Activated naive CD8-positive, alpha-beta T cell treated with anti-CD3 and anti-CD28 coated beads, Interleukin-2, amount 50 U/mL, for 16 hours (primary cell): Measurements from ENCODE around the gene SAXO2.
"Not testable (repeated sequence)": the region's sequence is repeated elsewhere in the genome, so short reads cannot be mapped to it uniquely, and the experiment has no call there.

Experiments
- DNase-seq: peaks from one replicate; pipeline ENCODE4 v3.0.0-alpha.2; 2020; ENCODE audit warnings: low read depth, low spot score

SAXO2 gene

DNA sequence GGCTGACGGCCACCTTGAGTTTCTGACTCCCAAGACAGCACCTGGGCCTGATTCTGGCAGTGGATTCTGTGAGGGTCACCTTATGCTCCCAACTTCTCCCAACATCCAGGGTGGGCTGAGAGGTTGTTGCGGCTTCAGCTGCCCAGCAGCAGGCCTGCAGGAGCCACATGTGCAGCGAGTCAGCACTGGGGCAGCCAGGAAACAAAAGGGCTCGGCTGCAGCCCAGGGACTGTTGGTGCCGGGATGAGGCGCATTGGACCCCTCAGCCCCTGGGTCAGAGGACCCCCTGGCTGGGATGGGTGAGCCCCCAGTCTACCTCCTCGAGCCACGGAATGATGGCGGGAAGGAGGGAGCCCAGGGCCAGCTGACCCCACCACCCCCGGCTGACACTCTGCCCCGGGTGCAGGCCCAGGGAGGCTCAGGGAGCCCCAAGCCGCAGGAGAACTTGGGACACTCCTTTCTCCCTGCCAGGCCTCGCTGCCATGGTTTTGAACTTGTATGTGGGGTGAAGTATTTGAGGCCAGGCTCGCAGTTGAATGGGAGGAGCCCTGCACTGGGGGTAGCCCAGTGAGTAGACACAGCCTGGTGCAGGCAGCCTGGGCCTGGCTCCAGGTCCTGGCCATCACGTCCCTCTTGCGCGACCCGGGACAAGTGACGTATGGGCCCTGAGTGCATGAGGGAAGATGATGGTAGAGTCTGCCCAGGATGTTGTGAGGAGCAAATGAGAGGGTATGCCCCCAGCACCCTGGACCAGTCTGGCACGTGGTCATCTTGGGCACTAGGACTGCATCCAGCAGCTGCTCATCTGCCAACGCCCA, 51.5 kb downstream of the SAXO2 start:
- not testable (repeated sequence) for DNase-seq

DNA sequence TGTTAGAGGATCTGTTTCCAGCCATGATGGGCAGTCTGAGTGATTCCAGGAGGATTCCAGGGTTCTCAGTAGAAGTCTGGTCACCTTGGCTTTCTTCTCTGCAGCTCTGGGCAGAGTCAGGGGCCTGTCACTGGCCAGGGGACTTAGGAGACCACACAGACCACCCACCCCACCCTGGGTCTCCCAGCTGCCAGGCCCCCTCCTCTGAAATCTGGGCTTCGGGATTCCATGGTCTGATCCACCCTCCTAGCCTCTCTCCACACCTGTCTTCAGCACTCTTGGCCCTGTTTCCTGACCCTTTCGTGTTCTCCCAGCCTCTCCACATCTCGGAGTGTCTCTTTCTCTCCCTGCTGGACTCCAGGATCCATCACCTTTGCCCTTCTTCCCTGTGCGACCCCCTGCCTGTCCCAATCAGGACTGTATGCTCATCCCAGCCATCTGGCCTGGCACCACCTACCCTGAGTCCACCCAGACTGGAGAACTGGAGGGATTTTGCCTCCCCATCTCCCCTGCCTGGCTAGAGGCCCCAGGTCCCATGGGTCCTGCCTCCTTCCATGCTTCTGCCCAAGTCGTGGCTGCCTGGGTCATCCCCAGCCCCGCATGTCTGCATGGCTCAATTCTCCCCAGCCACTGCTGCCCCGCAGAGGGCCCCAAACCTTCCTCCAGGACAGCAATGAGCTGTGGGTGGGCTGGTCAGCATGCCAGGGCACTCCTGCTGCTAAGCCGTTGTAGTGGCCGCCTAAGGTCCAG, 52.3 kb downstream of the SAXO2 start:
- DNase-seq: no peak

DNA sequence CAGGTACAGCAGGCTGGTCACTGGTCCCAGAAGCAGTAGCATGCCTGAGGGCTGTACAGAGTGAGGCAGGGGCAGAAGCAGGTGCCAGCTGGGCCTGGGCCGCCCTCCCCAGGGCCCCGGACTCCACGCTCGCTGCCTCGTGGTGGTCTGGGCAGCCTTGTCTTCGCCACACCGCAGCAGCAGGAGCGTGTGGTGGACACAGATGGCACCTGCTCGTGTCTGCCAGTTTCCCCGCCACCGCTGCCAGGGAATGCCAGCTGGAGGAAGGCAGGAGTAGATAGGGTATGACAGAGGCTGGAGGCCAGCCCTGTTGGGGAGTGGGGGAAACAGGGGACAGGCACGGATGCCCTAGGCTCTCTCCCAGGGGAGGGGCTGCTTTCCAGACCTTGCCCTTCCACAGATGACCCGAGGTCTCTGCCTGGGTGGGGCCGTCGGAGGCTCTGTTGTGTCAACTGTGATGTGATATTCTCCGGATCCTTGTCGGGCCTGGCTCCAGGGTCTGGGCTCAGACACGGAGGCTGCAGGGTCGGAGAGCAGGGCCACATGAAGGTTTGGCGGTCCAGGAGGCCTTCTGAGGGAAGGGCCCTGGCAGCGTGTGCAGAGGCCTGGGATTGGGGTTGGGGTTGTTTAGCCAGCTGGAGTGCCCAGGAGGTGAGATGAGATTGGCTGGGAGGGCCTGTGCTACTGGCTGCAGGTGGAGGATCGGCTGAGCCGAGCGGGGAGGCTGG, 53.1 kb downstream of the SAXO2 start:
- DNase-seq: no peak

DNA sequence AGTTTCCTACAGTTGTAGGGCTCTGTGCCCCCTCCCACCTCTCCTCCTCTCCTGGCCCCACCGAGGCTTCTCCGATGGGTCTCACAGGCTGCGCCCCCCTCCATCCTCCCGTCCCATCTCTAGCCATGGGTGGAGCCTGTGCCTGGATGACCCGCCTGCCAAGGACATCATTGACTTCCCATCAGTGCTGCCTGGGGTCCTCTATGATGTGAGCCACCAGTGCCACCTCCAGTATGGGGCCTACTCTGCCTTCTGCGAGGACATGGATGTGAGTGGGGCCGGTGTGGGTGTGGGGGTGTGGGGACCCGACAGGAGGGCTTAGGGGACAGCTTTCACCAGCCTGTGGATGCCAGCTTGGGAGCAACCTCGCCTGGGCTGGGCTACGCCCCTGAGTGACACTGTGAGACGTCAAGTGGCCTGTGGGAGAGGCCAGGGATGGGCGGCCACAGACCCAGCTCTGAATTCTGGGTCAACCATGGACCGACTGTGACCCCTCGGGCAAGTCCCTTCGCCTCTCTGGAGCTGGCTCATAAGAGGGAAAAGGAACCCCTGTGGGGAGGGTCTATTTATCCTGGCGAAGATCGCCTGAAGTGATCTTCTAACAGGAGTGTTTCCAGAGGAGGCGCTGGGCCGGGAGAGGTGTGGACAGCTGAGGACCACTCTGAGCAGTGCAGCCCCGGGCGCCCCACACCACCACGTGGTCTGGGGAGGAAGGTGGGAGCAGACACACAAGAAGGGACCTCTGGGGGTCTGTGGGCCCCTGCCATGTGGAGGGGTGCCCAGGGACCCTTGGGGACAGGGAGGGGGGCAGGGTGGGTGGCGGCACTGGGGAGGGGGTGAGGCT, 53.9 kb downstream of the SAXO2 start:
- DNase-seq: not testable (repeated sequence)

DNA sequence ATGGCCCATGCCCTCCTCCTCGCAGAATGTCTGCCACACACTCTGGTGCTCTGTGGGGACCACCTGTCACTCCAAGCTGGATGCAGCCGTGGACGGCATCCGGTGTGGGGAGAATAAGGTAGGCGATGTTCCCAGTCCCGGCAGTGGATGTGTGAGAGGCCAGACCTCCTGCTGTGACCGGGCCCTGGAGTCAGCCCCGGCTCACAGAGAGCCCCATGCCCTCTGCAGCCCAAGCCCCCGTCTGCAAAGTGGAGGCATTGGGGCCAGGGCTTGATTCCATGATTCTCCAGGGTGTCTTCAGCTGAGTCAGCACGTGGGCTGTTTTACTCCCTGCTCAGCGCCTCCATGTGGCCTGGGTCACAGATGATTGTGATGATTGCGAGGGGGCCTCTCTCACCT, 54.5 kb downstream of the SAXO2 start:
- no peak for DNase-seq

DNA sequence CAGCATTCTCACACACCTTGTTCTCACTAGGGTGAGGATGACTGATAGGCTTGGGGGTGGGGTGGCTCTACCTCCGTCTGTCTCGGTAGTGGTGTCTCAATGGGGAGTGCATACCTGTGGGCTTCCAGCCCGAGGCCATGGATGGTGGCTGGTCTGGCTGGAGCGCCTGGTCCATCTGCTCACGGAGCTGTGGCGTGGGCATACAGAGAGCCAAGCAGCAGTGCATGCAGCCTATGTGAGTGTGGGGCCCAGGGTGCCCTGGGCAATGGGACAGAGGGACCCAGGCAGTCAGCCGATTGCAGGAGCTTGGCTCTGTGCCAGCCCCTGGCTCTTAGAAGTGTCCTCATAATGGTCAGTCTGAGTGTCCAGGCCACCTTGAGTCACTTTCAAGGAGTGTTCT, 54.9 kb downstream of the SAXO2 start:
- not testable (repeated sequence) for DNase-seq

DNA sequence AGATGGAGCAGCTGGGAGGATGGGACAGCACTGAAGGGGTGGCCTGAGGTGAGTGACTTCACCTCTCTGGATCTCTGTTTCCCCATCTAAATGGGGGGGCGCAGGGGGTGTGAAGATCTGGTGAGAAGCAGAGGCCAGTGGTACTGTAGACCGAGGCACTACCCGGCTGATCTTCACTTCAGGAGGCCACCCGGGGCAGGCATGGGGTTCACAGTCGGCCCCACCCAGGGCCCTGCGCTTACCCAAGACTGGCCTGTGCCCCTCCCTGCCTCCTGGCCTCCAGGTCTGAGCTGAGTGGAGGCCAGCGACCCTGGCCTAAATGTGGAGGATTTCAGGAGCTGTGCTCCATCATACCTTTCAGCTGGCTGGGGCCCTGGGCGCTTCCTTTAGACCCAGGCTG, 55.7 kb downstream of the SAXO2 start:
- not testable (repeated sequence) for DNase-seq

DNA sequence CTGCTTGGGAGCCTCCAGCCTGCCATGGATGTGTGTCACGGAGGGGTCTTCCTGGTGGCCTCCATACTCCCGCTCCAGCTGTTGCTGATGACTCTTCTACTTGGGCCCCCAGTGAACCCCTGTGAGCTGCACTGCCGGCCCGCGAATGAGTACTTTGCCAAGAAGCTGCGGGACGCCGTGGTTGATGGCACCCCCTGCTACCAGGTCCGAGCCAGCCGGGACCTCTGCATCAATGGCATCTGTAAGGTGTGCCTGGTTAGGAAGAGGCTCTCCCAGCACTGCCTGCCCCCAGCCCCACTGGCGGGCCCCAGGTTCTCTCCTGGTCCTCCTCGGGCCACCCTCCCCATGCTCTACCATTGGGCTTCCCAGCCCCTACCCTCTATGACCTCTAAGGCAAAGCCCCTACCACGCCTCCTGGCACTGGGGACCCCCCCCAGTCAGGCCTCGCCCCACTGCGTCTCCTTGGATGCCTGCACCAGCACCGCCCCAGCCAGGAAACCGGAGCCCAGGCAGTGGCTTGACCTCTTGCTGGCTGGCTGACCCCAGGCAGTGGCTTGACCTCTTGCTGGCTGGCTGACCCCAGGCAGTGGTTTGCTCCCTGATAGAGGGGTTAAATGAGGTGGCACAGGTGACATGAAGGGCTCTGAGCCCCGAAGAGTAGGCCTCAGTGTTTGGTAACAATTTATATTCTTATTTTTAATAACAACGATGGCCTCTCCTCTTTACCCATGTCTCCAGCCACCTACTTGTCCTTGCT, 57.1 kb downstream of the SAXO2 start:
- DNase-seq: not testable (repeated sequence)

DNA sequence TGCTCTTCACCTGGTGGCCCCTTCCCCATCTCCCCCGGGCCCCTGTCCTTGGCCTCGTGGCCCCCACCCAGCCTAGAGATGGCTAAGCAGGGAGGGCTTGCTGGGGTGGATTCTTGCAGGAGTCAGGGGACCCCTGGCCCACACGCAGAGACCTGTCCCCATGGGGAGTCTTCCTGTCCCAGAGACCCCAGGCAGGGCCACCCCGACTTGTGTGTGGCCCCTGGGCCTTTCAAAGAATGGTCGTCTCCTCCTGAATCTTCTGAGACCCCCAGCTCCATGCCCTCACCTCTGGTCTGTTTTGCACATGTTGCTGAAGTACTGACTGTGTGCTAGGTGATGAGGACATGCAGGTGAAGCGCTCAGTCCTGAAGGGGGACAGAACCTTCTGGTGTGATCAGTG, 58.2 kb downstream of the SAXO2 start:
- DNase-seq: not testable (repeated sequence)

DNA sequence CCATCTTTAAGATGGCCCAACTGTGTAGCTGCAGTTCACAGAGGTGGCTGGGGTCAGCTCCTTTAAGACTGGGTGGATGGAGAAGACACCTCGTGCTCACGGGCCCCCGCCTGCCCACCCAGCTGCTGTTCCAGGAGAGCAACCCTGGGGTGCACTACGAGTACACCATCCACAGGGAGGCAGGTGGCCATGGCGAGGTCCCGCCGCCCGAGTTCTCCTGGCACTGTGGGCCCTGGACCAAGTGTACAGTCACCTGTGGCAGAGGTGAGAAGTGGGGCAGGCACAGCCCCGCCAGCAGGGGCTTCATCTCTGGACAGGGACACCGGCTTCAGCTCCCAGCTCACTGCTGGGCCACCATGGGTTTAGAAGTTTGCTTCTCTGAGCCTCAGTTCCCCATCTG, 59.9 kb downstream of the SAXO2 start:
- DNase-seq: not testable (repeated sequence)

DNA sequence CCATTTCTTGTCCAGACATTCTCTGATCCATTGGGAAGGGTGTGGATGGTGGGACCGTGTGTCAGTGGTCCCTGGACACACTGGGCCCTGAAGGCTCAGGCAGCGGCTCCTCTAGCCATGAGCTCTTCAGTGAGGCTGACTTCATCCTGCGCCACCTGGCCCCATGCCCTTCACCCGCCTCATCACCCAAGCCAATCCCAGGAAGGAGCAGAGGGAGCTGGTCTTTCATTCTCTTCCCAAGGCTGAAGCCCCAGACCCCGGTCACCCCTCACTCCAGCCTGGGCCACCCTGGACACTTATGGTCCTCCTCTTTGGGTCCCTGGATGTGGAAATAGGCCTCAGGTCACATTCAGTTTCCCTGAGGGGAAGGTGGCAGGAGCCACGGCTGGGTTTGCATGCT, 62.2 kb downstream of the SAXO2 start:
- not testable (repeated sequence) for DNase-seq

DNA sequence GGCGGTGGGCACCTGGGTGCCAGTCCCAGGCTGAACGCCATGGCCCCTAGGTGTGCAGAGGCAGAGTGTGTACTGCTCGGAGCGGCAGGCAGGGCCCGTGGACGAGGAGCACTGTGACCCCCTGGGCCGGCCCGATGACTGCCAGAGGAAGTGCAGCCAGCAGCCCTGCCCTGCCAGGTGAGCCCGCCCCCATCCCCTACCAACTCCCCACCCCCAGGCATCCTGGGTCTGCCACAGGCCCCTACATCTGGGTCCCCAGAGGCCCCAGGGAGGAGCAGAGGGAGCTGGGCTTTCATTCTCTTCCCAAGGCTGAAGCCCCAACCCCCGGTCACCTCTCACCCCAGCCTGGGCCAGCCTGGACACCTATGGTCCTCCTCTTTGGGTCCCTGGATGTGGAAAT, 63.0 kb downstream of the SAXO2 start:
- DNase-seq: not testable (repeated sequence)

DNA sequence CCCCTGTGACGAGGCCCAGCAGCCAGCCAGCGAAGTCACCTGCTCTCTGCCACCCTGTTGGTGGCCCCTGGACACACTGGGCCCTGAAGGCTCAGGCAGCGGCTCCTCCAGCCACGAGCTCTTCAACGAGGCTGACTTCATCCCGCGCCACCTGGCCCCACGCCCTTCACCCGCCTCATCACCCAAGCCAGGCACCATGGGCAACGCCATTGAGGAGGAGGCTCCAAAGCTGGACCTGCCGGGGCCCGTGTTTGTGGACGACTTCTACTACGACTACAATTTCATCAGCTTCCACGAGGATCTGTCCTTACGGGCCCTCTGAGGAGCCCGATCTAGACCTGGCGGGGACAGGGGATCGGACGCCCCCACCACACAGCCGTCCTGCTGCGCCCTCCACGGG, 64.3 kb downstream of the SAXO2 start:
- not testable (repeated sequence) for DNase-seq

DNA sequence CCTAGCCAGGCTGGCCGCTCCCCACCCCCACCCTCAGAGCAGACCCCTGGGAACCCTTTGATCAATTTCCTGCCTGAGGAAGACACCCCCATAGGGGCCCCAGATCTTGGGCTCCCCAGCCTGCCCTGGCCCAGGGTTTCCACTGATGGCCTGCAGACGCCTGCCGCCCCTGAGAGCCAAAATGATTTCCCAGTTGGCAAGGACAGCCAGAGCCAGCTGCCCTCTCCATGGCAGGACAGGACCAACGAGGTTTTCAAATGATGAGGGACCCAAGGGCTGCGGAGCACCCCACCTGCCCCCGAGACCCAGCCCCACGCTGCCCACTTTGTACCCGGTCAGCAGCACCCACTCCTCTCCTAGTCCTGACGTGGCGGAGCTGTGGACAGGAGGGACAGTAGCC, 64.8 kb downstream of the SAXO2 start:
- DNase-seq: not testable (repeated sequence)

DNA sequence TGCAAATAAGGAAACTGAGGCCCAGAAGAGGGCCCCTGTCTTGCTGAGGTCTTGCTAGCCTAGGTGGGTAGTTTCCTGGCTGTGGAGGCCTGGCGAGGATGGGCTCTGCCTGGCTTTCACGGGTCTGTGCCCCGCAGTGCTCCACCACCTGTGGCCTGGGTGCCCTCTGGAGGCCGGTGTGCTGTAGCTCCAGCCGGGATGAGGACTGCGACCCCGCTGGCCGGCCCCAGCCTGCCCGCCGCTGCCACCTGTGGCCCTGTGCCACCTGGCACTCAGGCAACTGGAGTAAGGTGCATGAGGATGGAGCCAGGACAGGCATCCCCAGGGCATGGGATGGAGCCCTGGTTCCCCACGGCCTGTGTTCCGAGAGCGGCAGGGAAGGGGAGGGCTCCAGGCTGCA, 66.4 kb downstream of the SAXO2 start:
- not testable (repeated sequence) for DNase-seq

DNA sequence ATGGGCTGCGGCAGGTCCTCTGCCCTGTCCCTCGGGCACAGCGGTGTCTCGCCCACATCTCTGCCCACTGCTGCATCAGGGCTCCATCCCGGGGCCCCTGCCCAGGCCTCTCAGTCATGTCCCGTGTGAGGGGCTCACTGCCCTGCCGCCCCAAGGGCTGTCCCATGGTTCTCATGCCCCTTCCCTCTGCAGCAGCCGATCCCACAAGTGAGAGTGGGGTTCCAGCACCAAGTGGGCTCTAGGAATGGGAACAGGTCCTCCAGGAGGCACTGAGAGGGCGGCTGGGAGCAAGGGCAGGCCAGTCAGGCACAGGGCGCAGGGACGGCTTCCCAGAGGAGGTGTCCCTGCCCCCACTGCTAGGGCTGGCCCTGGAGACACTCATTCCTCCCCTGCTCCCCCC, 68.3 kb downstream of the SAXO2 start:
- not testable (repeated sequence) for DNase-seq

DNA sequence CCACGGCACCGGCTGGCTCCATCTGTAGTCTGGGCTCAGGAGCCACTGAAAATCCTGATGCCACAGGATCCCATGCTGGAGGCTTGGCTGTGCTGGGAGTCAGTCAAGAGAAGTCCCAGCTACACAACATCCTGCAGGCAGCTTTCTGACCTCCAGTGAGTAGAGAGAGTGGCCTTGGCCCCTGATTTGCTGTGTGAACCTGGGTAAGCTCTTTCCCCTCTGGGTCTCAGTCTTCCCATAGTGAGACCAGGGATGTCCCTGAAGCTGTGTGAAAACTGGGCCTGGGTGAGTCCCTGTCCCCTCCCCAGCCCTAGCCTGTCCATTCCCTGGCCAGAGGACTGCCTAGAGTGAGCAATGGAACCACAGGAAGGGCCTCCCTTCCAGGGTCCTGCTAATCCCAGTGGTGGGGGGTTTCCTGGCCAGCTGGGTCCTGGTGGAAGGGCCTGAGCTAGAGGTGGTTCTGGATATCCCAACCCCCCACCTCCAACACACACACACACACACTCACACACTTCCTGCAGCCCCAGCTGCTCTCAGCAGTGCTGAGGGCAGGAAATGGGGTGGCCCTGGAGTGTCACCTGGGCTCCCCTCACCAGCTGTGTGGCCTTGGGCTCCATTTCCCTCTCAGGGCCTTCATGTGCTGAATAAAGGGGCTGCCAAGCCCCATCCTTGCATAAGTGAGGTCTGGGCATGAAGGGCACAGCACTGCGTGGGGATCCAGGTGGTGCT, 69.1 kb downstream of the SAXO2 start:
- DNase-seq: not testable (repeated sequence)

DNA sequence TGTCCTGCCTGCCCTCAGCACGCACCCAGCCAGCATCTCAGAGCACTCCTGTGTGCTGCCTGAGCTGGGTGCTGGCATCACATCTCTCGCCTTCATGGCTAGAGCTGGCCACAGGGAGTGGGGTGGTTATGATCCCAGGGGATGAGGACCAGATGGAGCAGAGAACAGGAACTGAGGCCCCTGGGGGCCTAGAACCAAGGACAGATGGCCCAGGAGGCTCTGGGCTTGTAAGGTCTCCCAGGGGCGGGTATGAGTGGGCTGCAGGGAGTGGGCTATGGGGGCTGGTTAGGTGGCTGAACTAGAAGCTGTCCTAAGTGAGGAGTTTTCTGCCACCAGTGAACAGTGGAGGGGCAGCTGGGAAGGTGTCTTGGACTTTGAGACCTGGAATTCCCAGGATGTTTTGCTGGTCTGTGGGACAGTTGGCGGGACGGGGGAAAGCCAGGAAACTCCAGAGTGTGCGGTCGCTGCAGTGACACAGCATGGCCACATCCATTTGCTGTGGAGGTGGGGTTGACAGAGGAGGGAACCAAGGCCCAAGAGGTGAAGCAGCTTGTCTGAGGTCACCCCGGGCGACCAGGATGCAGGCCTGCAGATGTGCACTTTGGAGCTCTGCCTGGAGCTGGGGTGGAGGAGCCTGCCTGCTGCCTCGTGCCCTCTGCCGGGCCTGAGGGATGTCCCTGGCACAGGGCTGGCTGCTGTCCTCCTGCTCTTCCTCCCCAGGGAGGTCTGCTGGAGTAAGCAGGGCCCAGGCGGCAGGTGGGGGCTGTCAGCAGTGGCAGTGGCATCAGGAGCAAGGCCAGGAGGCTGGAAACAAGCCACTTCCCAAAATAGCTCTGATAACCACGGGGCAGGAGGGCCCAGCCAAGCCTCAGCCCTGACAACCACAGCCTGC, 70.3 kb downstream of the SAXO2 start:
- not testable (repeated sequence) for DNase-seq
